Pons (tissue), 1 donor: ENCODE measurements around the gene COLQ.
"Not testable (repeated sequence)": the region's sequence is repeated elsewhere in the genome, so short reads cannot be mapped to it uniquely, and the experiment has no call there.

Experiments used
- DNase-seq: peaks from one replicate; pipeline ENCODE4 v3.0.0-alpha.2; 2016; ENCODE audit warnings: low spot score

Gene COLQ

DNA sequence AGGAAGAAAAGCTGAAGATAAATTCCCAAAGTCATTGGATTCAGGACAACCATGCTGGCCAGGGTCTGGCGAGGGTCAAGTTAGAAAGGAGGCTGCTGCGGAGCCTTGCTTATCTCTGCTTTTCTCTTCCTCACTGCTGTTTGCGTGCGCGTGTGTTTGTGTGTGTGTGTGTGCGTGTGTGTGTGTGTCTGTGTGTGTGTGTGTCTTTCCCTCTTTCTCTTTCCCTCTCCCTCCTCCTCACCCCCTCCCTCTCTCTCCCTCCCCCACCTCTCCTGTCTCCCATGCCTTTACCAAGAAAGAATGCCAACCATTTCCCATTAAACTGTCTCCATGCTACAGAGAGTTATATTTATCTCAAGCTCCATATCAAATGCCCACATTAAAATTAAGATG, at the start of gene COLQ:
Gene COLQ, minus strand, starts transcription at position 134 of the 393 bp plus-strand sequence. Its CDS starts 81 bp downstream, at position 53.
- DNase-seq, result no peak

DNA sequence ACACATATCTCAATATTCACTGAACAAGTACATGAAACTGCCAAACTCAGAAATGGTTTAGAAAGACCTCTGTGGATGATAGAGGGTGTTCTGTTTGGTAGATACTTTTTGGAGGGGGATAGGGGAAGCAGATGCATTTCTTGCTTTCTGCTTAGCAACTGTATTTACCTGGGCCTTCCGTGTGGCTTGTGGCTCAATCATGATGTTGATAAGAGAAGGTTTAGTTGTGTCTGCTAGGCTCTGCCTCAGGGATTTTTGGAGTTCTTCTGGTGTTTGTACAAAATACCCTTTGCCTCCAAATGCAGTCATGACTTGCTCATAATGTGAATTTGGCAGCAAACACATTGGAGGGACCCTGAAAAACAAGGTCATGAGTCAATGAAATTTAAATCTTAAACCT, 41.7 kb upstream of the COLQ start:
- no peak for DNase-seq

DNA sequence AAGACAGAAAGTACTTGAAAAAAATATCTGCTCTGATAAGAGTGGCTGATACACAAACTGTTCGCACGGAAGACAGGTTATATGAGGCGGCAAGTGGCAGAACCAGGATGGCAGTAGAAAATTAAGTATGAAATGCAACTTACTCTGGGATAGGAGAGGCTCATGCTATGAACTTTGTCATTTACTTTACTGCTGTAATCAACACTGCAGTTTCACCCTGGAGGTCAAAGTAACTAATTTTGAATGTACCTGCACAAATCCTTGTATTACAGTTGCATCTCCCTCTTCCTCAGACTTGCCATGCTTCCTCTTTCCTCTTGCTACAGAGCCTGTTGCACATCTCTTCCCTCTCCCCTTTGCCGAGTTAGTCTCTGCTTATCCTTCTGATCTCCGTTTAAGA, 41.1 kb upstream of the COLQ start:
- DNase-seq, result no peak

DNA sequence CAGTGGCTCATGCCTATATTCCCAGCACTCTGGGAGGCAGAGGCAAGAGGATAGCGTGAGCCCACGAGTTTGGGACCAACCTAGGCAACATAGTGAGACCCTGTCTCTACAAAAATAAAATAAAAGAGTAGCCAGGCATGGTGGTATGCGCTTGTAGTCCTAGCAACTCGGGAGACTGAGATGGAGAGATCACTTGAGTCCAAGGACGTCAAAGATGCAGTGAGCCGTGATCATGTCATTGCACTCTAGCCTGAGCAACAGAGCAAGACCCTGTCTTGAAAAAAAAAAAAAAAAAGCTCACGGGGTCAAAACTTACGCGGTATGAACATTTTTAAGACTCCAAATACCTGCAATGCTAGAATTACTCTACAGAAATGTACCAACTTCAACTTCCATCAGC, 37.1 kb upstream of the COLQ start:
- DNase-seq, result no peak

DNA sequence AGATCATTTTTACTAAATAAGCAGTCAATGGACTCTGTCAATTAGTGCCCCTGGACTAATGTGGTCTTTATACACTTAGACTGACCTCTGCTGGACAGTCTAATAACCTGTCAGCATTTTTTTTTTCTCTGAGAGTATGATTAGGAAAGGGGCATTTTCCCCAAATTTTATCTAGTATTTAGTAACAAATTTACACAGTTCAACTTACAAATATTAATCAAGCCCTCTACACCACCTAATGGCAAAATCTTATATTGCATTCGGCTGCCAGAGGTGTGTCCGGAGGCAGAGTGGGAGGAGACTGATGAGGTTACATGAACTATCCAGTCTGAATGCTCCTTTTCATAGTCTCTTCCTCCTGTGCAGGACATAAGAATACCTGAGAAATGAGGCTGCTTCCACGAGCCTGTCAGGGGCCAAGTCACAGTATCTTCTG, 36.0 kb upstream of the COLQ start:
- peak; percentile 63 for DNase-seq

DNA sequence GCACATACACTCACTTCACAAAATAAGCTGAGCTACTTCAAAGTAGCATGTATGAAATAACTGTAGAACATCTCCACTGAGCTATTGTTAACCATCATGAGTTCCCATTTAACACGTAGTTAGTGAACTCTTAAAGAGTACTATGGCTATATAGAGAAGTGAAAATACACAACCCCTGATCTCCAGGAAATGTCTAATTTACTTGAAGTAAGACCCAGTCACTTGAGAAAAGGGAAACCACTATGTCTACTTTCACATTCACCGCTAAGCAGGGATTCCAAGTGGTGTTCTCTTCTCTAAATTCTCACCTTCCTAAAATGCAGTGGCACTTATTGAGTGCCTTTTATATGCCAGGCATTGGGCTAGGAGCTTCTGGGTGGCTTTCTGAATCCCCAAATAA, 35.0 kb upstream of the COLQ start:
- DNase-seq, result peak; percentile 84

DNA sequence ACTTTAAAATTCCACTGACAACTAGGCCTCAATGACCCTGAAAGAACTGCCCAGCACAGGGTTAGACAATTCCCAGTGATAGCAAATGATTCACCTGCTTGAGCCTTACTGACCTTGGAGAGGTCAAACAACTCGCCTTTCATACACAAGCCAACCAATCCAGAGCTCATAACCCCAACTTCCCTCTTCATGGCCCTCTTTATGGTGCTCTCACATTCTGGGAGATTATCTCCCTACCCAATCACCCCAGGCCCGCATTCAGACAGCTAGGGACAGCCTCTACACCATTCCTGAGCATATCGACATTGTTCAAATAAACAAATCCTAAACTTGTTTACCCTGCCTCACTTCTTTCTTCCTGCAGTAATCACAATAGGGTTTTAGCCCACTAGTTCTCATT, 32.2 kb upstream of the COLQ start:
- no peak for DNase-seq

DNA sequence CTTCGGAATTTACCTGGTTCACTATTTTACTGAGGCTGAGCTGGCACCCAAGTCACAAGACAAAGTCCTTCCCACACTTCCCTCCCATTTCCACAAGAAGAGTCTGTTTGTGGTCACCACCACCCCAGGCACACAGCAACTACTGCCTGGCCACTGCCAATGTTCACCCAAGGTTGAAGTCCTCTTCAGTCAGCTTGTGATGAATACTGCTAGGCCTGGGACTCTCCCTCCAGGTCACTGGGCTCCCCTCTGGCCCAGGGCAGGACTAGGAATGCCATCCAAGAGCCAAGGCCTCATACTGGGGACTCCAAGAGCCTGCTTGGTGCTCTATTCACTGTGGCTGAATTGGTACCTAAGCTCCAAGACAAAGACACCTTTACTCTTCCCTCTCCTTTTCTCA, 30.4 kb upstream of the COLQ start:
- no peak for DNase-seq

DNA sequence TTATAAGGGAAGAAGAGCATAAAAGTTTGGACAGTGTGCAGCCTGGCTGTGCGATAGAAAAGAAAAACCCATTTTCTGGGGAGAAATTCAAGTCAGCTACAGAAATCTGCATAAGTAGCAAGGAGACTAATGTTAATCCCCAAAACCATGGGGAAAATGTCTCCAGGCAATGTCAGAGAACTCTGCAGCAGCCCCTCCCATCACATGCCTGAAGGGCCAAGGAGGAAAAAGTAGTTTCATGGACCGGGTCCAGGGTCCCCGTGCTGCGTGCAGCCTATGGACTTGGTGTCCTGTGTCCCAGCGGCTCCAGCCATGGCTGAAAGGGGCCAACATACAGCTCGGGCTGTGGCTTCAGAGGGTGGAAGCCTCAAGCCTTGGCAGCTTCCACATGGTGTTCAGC, 28.3 kb upstream of the COLQ start:
- no peak for DNase-seq

DNA sequence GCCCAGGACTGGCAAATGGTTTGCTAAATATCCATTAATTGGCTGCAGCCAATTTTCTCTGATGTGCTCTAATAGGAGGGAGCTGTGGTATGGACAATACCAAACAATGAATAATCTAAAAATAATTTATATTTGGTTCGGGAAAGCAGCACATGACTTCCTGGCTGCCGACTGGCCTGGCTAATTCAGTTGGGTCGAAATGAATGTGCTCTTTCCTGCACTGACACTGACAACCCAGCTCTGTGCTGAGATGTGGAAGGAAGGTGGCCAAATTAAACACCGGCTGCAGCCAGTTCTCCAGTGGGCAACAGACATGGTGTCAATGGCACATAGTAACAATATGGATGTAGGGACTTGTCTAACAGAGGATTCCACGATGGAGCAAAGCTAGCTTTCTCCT, 21.1 kb upstream of the COLQ start:
- no peak for DNase-seq

DNA sequence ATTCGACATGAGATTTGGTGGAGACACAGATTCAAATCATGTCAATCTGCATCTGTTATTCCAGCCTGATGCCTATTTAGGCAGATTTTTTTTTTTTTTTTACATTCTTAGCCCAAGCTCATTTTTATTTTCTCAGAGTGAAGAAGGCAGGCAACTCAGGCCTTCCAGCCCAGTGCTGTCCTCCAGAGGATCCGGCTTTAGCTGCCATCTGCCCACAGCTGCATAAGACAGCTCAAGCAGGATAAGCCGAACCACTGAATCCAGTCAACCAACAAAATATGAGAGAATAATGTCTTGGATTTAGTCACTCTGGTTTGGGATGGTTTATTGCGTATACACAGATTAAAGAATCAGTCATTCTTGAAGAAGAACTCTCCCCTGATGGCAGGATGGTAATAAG, 19.9 kb upstream of the COLQ start:
- DNase-seq, result no peak

DNA sequence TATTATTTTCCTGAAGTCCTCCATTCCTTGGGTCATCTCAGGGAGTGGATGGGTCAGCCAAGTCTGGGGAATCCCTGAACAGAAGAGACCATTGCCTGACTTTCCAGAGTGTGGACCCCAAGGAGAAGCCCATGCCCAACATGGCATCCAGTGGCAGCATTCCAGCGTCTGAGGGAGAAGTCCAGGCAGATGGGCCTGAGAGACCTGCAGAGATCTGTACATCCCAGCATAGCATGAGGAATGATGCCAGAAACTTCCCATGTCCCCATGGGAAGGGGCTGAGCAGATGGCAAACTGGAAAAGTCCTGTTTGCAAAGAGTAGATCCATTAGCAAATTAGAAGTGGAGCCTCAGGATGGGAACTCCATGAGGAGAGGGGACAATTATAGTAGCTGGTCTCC, 17.6 kb upstream of the COLQ start:
- DNase-seq, result no peak

DNA sequence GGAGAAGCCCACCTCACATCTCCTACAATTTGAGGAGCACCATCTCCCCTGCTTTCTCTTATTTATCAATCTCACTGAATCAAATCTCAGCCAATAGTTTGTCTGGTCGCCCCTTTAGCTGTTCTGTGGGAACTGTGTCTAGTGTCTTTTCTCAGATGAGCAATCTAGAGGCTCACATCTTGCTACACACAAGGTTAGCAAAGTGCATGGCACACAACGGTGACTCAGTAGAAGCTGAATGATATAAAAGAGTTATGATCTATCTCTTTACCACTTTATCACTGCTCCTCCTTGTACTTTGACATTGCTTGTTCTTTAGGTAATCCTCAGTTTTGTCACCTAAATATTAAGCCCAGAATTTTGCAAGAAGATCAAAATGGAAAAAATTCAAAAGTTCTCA, 16.8 kb upstream of the COLQ start:
- no peak for DNase-seq

DNA sequence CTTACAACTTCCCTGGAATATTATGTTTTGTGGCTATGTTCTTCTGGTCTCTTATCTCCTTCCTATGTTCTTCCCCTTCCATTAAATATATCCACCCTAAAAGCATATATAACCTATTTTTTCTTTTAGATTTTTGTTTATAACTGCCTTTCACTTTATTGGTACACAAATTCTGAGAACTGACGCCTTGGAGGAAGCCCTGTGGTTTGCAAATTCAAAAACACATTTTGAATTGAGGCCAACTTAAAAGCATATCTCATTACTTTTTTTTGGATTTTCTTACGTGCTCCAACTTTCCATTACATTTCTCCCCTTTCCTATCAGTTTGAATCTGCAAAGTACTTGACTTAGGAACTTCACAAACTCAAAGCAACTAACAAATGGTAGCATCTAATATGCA, 15.3 kb upstream of the COLQ start:
- DNase-seq, result no peak

DNA sequence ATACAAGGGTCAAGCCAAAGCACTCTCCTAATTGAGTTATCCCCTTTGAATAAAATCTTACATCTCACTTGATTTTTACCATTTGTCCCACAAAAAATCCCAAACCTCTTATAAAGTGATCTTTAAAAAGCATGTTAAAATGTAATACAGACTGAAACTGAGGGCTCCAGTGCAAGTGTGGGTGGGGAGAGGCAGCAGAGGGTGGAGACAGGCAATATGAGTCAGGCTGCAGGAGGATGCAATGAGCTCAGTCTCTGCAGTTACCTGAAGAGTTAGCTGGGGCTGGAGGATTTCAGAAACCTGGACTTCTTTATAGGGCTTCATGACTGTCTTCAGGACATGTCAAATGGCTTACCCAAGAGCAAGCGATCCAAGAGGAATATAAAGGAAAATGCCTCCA, 14.2 kb upstream of the COLQ start:
- no peak for DNase-seq

DNA sequence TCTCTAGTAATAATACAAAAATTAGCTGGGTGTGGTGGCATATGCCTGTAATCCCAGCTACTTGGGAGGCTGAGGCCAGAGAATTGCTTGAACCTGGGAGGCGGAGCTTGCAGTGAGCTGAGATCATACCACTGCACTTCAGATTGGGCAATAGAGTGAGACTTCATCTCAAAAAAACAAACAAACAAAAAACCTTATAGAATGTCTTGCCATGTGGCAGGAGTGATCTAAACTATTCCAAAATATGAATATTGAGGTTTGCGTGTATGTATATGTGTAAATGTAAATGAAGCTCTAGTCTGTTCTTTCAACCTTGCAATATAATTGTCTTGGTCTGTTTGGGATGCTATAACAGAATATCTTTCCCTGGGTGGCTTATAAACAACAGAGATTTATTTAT, 11.1 kb upstream of the COLQ start:
- not testable (repeated sequence) for DNase-seq

DNA sequence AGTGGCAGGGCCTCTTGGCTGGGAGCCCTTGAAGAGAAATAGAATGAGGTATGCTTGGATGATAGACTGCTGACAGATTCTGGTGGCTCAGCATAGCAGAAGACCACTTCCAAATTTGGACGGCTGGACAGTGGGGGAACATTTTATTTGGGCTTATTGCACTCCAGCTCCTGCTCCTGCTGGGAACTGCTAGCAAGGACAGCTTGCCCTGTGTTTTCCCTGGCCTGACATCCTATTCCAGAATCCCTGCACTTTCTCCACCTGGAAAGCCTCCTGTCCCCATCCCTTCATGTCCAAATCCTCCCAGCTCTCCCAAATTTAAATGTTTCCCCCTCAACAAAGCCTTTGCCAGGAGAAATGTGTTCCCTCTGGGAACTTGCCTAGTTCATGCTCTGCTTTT, 9.8 kb upstream of the COLQ start:
- no peak for DNase-seq

DNA sequence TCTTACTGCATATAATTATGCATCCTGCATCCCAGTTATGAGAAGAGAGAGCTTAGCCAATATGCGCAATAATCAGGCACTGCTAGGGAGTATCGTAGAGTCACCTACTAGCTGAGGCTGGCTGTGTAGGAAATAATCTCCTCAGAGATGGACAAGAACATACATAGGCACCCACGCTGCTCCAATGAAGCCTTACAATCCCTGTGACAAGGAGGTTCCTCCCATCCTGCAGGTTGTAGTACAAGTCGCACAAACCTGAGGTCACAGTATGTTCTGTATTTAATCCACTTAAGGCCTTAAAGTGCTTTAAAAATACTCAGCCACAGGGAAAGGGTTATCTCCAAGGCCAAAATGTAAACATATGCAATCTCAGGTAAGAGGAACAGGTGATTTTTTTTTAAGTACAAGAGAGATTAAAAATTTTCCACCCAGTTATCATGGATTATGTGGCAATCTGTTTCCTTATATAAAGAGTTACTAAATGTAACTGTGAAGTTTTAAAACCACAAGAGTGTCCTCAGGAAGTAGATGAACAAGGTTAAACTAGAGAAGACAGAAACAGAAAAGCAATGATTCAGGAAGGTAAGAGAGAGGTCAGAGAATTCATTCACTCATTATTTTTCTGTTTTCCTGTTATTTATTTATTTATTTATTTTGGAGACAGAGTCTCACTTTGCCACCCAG, 7.5 kb upstream of the COLQ start:
- no peak for DNase-seq

DNA sequence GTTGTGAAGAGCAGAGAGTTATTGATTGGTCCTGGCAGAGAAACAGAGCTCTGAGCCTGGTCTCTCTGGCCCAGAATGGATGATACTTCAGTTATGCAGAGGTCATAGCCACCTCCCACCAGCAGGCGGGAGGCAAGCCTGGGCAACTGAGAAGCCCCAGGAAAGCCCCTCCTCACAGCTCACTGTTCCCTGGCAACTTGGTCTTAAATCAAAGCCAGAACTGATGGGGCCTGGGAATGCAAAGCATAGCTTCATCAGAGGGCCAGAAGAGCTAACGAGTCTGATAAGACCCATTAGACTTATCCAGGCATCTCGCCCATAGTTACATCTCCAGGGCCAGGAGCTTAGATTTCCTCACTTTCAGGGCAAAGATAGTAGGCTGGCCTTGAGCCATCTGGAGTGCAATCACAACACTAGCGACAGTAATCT, 5.5 kb upstream of the COLQ start:
- no peak for DNase-seq

DNA sequence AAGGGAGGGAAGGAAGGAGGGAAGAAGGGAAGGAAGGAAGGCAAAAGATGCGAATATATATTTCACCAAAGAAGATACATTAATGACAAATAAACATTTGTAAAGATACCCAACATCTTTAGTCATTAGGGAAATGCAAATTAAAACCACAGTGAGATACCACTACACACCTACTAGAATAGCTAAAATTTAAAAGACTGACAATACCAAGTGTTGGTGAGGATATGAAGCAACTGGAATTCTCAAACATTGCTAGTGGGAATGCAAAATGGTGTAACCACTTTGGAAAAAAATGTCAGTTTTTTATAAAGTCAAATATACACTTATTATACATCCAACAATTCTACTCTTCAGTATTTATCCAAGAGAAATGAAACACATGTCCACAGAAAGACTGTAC, 4.3 kb upstream of the COLQ start:
- no peak for DNase-seq

DNA sequence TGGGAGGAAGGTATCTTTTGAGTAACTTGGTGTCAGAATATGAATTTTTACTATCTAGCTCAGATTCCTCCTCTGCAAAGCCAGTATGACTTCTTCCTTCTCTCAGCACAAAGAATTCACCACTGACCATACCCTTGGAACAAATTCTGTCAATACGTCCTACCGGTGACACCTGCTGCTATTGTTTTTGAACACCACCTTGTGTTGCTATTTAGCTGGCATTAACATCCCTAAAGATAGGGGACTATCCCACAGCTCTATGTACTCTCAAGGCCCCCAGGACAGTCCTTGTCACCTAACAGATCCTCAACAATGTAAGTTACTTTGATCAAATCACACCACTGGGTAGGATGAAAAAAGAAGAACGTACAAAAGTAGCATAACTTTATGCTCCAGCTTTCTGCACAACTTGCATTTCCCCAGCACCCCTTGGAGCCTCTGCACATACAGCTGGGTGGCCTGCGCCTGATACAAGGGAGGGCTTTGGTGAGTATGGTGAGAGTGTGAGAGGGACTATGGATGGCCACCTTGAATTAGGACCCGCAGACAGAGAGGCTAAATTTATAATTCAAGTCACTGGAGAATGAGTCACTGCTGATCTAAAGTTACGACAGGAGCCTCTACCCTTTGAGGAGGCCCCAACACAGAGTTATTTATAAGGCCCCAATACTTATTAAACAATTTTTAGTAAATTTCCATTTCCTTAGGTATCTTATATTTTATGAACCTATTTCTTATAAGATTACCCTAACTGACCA, 2.3 kb upstream of the COLQ start:
- no peak for DNase-seq

DNA sequence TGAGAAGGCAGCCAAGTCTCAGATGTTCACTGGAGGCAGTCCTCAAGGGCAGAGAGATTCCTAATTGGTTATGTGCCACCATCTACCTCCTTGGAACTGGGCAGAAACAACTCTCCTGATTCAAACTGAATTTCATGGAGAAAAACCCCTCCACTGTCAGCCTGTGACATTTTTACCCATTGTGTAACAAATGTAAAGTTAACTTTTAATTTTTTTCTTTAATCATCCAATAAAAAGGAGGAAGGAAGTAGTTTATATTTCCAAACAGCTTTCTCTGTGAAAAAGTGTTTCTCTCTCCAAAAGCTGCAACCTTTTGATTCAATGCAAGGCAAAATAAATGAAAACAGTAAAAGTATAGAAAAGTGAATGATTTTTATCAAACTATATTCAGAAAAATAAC, 510 bp upstream of the COLQ start:
- no peak for DNase-seq

DNA sequence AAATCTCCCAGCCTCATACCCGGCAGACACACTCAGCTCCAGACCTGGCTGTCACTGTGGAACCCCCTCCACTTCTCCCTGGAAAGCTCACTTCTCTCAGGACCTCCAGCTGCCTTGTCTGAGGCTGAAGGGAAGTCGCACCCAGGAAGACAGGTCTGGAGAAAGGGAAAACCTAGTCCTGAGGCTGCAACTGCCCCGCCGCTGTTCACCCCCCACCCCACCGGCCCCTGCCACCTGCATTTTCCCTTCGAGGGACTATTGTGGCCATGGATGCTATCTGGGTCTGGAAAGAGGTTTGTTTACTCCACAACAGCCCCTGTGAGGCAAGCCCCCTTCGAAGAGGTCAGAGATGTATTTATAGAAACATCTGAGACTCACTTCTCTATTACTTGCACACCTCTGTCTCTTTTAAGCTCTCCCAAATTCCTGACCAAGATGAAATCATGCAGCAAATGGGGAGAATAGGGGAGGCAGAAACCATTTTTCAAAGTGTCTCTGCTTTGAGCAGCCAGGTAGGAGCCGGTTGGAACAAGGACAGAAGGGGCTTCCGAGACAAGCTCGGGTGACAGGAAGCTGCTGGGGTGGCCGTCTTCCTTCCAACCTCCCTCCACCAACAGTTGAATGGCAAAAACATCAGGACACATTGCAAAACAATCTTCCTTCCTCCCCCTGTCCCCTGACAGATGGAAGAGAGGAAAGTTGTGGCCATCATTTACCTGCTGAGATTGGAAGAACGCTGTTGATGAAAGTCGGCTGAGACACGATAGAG, 518 bp downstream of the COLQ start:
- DNase-seq, result no peak
